OCI-LY3 (cell line): ENCODE data around the gene CHI3L2.

Experiments
- EZH2phosphoT487 ChIP-seq: fragments of 200-600 bp; shearing (Covaris generic); IDR thresholded peaks from 2 replicates; pipeline ENCODE4 v1.6.1; 2018; ENCODE audit warnings: antibody characterized with exemption, mixed run types, low read depth
- TF ChIP-seq, protein P1 (sequence below): fragments of 200-600, 300-600 bp; sonication (generic); IDR thresholded peaks from 2 replicates; pipeline ENCODE4 v1.5.1; 2014; ENCODE audit warnings: antibody characterized with exemption, low read length, low read depth

DNA sequence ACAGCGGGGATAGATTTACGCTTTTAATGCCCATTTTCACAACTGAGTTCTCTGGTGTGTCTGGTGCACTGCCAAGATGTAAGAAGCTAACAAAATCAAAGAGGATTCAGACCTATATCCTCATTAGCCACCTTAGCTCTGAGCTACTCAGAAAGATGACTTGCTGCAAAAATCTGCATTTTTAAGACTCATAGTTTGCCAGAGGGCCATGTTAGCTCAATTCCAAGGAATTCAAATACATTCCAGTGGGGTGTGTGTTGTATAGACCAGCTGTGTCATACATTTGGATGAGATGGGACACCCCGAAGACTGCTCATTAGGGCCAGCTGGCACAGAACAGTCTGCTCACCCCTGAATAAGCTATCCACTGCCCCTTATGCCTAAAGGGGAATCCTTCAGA lies 36.0 kb upstream of the CHI3L2 start:
- TF ChIP-seq, protein P1, sequence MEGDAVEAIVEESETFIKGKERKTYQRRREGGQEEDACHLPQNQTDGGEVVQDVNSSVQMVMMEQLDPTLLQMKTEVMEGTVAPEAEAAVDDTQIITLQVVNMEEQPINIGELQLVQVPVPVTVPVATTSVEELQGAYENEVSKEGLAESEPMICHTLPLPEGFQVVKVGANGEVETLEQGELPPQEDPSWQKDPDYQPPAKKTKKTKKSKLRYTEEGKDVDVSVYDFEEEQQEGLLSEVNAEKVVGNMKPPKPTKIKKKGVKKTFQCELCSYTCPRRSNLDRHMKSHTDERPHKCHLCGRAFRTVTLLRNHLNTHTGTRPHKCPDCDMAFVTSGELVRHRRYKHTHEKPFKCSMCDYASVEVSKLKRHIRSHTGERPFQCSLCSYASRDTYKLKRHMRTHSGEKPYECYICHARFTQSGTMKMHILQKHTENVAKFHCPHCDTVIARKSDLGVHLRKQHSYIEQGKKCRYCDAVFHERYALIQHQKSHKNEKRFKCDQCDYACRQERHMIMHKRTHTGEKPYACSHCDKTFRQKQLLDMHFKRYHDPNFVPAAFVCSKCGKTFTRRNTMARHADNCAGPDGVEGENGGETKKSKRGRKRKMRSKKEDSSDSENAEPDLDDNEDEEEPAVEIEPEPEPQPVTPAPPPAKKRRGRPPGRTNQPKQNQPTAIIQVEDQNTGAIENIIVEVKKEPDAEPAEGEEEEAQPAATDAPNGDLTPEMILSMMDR, result no peak
- TF ChIP-seq EZH2phosphoT487, result no peak
